WERI-Rb-1 (cell line): ENCODE results near the gene PPP2R5D.
"Not testable (repeated sequence)": the region's sequence is repeated elsewhere in the genome, so short reads cannot be mapped to it uniquely, and the experiment has no call there.

Experiments used
- DNase-seq: peaks from one replicate; pipeline ENCODE4 v3.0.0-alpha.2; 2020
- H3K27ac ChIP-seq: fragments of 250-450 bp; sonication (Bioruptor Pico); 2 replicates; pipeline ENCODE4 v1.5.1; 2020; ENCODE audit warnings: mild to moderate bottlenecking, moderate library complexity
- H3K27me3 ChIP-seq: fragments of 250-450 bp; sonication (Bioruptor Pico); 2 replicates; pipeline ENCODE4 v1.5.1; 2021; ENCODE audit warnings: mild to moderate bottlenecking, low read depth, moderate library complexity; ENCODE audit not compliant: insufficient read depth, severe bottlenecking
- H3K36me3 ChIP-seq: fragments of 250-450 bp; sonication (Bioruptor Pico); 2 replicates; pipeline ENCODE4 v1.5.1; 2020; ENCODE audit warnings: mild to moderate bottlenecking, moderate library complexity
- H3K4me3 ChIP-seq: 2 replicates; pipeline ENCODE4 v1.5.1; 2011; ENCODE audit warnings: low read depth, mild to moderate bottlenecking, control low read depth, low read length
- H3K9me3 ChIP-seq: fragments of 250-450 bp; sonication (Bioruptor Pico); 2 replicates; pipeline ENCODE4 v1.5.1; 2021; ENCODE audit warnings: mild to moderate bottlenecking, moderate library complexity; ENCODE audit not compliant: severe bottlenecking
- TF ChIP-seq, protein P1 (sequence below): IDR thresholded peaks from 2 replicates; pipeline ENCODE4 v1.5.1; 2011; ENCODE audit warnings: low read depth, mild to moderate bottlenecking, control low read depth, inconsistent platforms, low read length

The PPP2R5D gene

DNA sequence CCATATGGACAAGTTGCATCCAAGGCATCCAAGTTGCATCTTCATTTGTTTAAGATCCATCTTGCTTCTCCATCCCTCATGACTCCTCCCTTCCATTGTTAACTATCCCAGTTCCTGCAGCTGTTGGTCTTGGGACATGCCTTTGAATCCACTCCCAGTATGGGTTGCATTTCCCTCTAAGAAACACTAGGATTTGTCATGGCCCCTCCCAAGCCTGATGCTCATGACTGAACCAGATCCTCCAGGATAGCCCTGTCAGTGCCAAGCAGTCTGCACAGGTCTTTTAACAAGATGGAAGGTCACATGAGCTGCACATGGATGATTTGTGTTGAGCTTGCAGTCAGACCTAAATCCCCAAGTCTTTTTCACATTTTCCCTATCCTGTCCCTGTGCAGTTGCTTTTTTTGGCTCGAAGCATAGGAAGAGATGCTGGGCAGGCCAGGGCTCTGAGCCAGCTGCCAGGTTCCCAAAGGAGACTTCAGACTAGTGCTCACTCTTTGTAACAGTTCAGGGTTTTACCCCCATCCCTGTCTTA lies 4.2 kb downstream of the PPP2R5D start:
- Histone ChIP-seq H3K9me3 (no peaks in the 10 kb centered on the region), H3K4me3 (no peak overlapping the region), H3K36me3 (peaks cover 71% of the 10 kb centered on the region), H3K27ac (no peak overlapping the region), H3K27me3 (no peaks in the 10 kb centered on the region)
- no peak for DNase-seq
- TF ChIP-seq, protein P1, sequence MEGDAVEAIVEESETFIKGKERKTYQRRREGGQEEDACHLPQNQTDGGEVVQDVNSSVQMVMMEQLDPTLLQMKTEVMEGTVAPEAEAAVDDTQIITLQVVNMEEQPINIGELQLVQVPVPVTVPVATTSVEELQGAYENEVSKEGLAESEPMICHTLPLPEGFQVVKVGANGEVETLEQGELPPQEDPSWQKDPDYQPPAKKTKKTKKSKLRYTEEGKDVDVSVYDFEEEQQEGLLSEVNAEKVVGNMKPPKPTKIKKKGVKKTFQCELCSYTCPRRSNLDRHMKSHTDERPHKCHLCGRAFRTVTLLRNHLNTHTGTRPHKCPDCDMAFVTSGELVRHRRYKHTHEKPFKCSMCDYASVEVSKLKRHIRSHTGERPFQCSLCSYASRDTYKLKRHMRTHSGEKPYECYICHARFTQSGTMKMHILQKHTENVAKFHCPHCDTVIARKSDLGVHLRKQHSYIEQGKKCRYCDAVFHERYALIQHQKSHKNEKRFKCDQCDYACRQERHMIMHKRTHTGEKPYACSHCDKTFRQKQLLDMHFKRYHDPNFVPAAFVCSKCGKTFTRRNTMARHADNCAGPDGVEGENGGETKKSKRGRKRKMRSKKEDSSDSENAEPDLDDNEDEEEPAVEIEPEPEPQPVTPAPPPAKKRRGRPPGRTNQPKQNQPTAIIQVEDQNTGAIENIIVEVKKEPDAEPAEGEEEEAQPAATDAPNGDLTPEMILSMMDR: no peak

GRCh38 chr6:42989923-42990322 lies 5.6 kb downstream of the PPP2R5D start:
- Histone ChIP-seq H3K4me3 (no peak overlapping the region), H3K9me3 (no peaks in the 10 kb centered on the region), H3K27me3 (no peaks in the 10 kb centered on the region), H3K36me3 (peaks cover 80% of the 10 kb centered on the region), H3K27ac (no peak overlapping the region)
- TF ChIP-seq, protein P1: no peak
- no peak for DNase-seq

- TF ChIP-seq, protein P1: no peak
- H3K9me3 ChIP-seq: no peaks in the 10 kb centered on the region
- H3K36me3 ChIP-seq: peaks cover 62% of the 10 kb centered on the region
- H3K27me3 ChIP-seq: no peaks in the 10 kb centered on the region
- no peak for DNase-seq
- H3K4me3 ChIP-seq: no peak overlapping the region
- H3K27ac ChIP-seq: no peak overlapping the region
Observed at GRCh38 chr6:42993445-42993844, 9.1 kb downstream of the PPP2R5D start.

DNA sequence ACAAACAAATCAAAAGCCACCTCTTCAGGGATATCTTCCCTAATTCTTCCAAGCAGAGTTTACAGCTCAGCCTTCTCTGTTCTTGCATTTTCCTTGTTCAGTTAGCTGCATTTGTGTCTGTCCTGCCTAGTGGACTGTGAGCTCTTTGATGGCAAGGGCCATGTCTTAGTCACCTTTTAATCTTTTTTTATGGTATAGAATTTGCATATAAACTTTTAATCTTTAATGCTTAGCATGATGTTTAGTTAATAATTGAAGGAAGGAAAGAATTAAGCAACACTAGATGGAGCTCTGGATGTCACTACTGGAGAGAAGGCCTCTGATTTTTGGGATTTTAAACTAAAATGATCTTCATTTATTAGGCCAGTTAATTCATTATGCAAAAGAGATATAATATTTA lies 12.1 kb downstream of the PPP2R5D start:
- Histone ChIP-seq H3K36me3 (peaks cover 49% of the 10 kb centered on the region), H3K9me3 (no peaks in the 10 kb centered on the region), H3K27me3 (no peaks in the 10 kb centered on the region), H3K27ac (no peak overlapping the region), H3K4me3 (no peak overlapping the region)
- DNase-seq: no peak
- TF ChIP-seq, protein P1: no peak

DNA sequence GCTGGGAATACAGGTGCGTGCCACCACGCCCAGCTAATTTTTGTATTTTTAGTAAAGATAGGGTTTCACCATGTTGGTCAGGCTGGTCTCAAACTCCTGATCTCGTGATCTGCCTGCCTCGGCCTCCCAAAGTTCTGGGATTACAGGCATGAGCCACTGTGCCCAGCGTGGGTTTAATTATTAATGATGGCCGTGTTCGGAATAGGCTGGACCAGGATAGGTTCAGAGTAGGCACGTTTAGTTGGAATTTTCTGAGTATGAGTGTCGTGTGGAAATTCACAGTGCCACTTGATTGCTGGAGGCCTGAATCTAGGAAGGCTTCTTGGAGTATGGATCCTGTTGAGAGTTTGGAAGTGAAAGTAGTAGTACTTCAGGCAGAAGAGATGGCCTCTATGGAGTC lies 13.8 kb downstream of the PPP2R5D start:
- DNase-seq, H3K9me3 ChIP-seq, H3K27me3 ChIP-seq, H3K27ac ChIP-seq, H3K4me3 ChIP-seq: not testable (repeated sequence)
- H3K36me3 ChIP-seq: peaks cover 47% of the 10 kb centered on the region

GRCh38 chr6:43001843-43002242 lies 17.5 kb downstream of the PPP2R5D start:
- TF ChIP-seq, protein P1: no peak
- DNase-seq: no peak
- H3K27ac ChIP-seq: no peak overlapping the region
- H3K27me3 ChIP-seq: no peaks in the 10 kb centered on the region
- H3K36me3 ChIP-seq: peaks cover 53% of the 10 kb centered on the region
- H3K9me3 ChIP-seq: no peaks in the 10 kb centered on the region
- no peak overlapping the region for H3K4me3 ChIP-seq
